Psoas muscle (tissue), 8 donors: Measurements from ENCODE around the gene SERPINB1. TPM values are rescaled to one million over a fixed set of nuclear protein-coding genes. Genes with fewer than 3 reads are reported as not detected.

Source experiments
- ATAC-seq, 4 donors: fragments of 200-7000 bp; cut with Tn5 transposase; one replicate each; pipeline ENCODE4 v1.9.1; 2020; ENCODE audit warnings: moderate library complexity in 3 of 4, mild to moderate bottlenecking in 2 of 4
- DNase-seq, 2 donors: peaks; one replicate each; pipeline ENCODE4 v3.0.0-alpha.2; 2020
- H3K27ac ChIP-seq: fragments of 200-600 bp; one replicate; pipeline ENCODE4 v1.8.0; 2022
- H3K27me3 ChIP-seq, 3 donors: fragments of 200-600 bp in 1 of 3; one replicate each; pipeline versions ENCODE4 v1.6.1 to v1.8.0; 2013 to 2022; ENCODE audit warnings: low read length in 2 of 3, mild to moderate bottlenecking in 2 of 3, moderate library complexity in 1 of 3; ENCODE audit not compliant: insufficient read depth in 3 of 3
- H3K36me3 ChIP-seq, 2 donors: fragments of 200-600 bp in 1 of 2; one replicate each; pipeline versions ENCODE4 v1.6.1 to v1.8.0; 2013 to 2022; ENCODE audit warnings: low read depth in 1 of 2, mild to moderate bottlenecking in 1 of 2, moderate library complexity in 1 of 2; ENCODE audit not compliant: insufficient read depth in 1 of 2
- H3K4me1 ChIP-seq: fragments of 200-600 bp; one replicate; pipeline ENCODE4 v1.8.0; 2022
- H3K4me3 ChIP-seq: fragments of 200-600 bp; one replicate; pipeline ENCODE4 v1.8.0; 2022; ENCODE audit warnings: mild to moderate bottlenecking
- H3K9me3 ChIP-seq: fragments of 200-600 bp; one replicate; pipeline ENCODE4 v1.8.0; 2022
- WGBS, 3 donors: extraction: QIAGEN DNeasy Blood & Tissue Kit; methylation state at CpG; one replicate each; pipeline versions ENCODE4 v1.1.6 to v1.1.7; 2013; 5-methylcytosine and 5-hydroxymethylcytosine counted together
- intact Hi-C, 2 donors: fragments of 100-400 bp; cut with DNase I; formaldehyde crosslinking; loops; one replicate each; pipeline versions ENCODE4 v1.11.0 to v1.14.2; 2022
- polyA plus RNA-seq, 3 donors: library from polyadenylated mRNA; stranded (reverse); fragments of 200-250 nt; gene quantifications; one replicate each; pipeline ENCODE4 v1.2.3, GENCODE V29; 2013
- total RNA-seq, 4 donors: library from RNA; stranded (reverse); fragmentation: NEBNext Ultra II Directional in 2 of 4; extraction: Animal tissue kit (Norgen Biotek cat#: 25700) in 2 of 4; gene quantifications; one replicate each; pipeline versions ENCODE4 v1.2.1 to v1.2.4, GENCODE V29; 2021 to 2023
- TF ChIP-seq, protein P1 (sequence below): fragments of 200-600 bp; IDR thresholded peaks from one replicate; pipeline ENCODE4 v1.8.0; 2022; ENCODE audit warnings: antibody characterized with exemption
- donor health status: healthy with polysubstance abuse.
- donor health status: DM: no; HTN: no; CAD: no; lungs with moderate emphysema.
- donor health status: Bipolar disorder and iron deficiency.
- donor health status: healthy.
- donor health status: DM: yes; HTN: yes; CAD: no.
- donor health status: DM: no; HTN: no; CAD: no.
- donor health status: DM: no; HTN: no; CAD: no.
- donor health status: DM: yes; HTN: yes; CAD: no.

The SERPINB1 gene
- total and polyA plus RNA-seq, 7 donors = 10.2 to 131 (median 43.6) TPM

DNA sequence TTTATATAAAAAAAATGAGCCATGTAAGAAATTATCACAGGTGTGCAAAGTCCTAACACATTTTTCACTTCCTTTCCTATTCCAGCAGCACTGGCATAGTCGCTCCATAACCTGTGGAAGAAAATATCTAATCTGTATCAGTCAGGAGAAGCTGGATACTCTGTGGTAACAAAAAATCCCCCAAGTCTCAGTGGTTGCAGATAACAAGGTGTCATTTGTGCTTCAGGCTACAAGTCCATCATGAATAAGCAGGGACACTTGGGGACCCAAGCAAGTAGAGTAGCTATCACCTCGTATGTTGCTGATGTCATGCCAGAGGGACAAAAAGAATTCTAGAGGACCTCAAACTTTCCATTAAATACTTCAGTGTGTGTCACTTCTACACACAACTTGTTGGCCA lies 30.3 kb upstream of the SERPINB1 start:
- 88 to 96% (median 95%) methylated on average over 2 of the region's 2 CpGs for WGBS, 3 donors
- TF ChIP-seq, protein P1, sequence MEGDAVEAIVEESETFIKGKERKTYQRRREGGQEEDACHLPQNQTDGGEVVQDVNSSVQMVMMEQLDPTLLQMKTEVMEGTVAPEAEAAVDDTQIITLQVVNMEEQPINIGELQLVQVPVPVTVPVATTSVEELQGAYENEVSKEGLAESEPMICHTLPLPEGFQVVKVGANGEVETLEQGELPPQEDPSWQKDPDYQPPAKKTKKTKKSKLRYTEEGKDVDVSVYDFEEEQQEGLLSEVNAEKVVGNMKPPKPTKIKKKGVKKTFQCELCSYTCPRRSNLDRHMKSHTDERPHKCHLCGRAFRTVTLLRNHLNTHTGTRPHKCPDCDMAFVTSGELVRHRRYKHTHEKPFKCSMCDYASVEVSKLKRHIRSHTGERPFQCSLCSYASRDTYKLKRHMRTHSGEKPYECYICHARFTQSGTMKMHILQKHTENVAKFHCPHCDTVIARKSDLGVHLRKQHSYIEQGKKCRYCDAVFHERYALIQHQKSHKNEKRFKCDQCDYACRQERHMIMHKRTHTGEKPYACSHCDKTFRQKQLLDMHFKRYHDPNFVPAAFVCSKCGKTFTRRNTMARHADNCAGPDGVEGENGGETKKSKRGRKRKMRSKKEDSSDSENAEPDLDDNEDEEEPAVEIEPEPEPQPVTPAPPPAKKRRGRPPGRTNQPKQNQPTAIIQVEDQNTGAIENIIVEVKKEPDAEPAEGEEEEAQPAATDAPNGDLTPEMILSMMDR = no peak
- no peaks in the 10 kb centered on the region for H3K36me3 ChIP-seq
- peaks cover 0 to 2% (median 0%) of the 10 kb centered on the region in 3 donors for H3K27me3 ChIP-seq
- no peak overlapping the region for H3K27ac ChIP-seq
- H3K4me3 ChIP-seq = no peak overlapping the region
- H3K4me1 ChIP-seq = no peaks in the 10 kb centered on the region
- DNase-seq (no peak), ATAC-seq (no peak)
- no peaks in the 10 kb centered on the region for H3K9me3 ChIP-seq
- intact Hi-C loops = no loop called here

DNA sequence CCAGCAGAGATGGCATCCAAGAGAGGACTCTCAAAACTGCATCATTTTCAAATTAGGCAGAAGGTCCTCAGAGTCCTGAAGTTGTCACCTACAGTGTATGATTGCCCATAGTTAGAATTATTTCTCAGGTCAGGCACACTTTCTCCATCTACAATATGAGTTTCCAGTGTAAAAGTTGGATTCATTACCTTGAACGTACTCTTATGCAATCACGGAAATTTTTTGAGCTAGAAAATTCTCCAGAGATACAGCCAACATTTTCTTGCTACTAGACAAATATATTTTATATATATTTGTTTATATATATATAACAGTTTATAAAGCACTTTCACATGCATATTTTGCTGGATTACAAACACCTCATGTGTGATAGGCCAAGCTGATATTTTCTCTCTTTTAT lies 29.4 kb upstream of the SERPINB1 start:
- H3K4me1 ChIP-seq = peaks cover 5% of the 10 kb centered on the region
- H3K9me3 ChIP-seq = no peaks in the 10 kb centered on the region
- TF ChIP-seq, protein P1 = no peak
- H3K27me3 ChIP-seq = peaks cover 0 to 2% (median 0%) of the 10 kb centered on the region in 3 donors
- no peak overlapping the region for H3K4me3 ChIP-seq
- WGBS, 3 donors = 67 to 87% (median 74%) methylated on average over 2 of the region's 2 CpGs
- ATAC-seq = no peak
- H3K36me3 ChIP-seq = no peaks in the 10 kb centered on the region
- no peak overlapping the region for H3K27ac ChIP-seq
- no peak for DNase-seq
- intact Hi-C loops = no loop called here

DNA sequence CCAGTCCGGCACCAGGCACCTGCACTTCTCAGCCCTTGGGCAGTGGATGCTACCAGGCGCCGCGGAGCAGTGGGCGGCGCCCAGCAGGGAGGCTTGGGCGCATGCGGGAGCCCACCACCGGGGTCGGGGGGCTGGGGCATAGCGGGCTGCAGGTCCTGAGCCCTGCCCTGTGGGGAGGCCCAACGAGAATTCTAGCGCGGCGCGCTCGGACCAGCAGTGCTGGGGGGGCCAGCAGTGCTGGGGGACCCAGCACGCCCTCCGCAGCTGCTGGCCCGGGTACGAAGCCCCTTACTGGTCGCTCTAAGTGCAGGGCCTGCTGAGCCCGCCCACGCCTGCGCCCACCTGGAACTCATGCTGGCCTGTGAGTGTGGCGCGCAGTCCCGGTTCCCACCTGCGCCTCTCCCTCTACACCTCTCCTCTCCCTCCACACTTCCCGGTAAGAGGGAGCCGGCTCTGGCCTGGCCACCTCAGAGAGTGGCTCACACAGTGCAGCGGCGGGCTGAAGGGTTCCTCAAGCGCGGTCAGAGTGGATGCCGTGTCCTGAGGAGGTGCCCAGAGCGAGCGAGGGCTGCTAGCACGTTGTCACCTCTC lies 28.5 kb upstream of the SERPINB1 start:
- DNase-seq (no peak), ATAC-seq (no peak)
- intact Hi-C loops = no loop called here
- Histone ChIP-seq H3K27me3 (no peaks in the 10 kb centered on the region), H3K27ac (no peak overlapping the region), H3K36me3 (no peaks in the 10 kb centered on the region), H3K9me3 (no peaks in the 10 kb centered on the region), H3K4me3 (no peak overlapping the region), H3K4me1 (peaks cover 13% of the 10 kb centered on the region)
- TF ChIP-seq, protein P1 = no peak
- 94 to 97% (median 96%) methylated on average over 35 to 39 of the region's 39 CpGs for WGBS, 3 donors

DNA sequence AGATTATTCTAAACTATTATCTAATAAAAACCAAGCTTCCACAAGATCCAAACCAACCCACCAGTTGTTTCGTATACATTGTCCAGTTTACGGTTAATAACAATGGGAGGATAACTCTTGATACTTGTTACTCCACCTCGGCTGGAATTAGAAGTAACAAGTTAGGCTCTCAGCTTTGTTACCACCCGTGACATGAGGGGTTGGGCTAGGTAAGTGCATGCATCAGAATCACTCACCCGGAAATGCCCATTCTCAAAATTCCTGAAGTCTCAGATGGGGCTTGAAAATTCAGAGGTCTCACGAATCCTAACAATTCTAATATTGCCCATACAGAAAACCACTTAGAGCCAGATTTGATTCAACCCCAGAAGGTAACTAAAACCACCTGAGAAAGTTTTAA lies 27.0 kb upstream of the SERPINB1 start:
- intact Hi-C loops = no loop called here
- DNase-seq = no peak
- Histone ChIP-seq H3K36me3 (no peaks in the 10 kb centered on the region), H3K27ac (no peak overlapping the region), H3K27me3 (no peaks in the 10 kb centered on the region), H3K4me1 (peaks cover 13% of the 10 kb centered on the region), H3K4me3 (no peak overlapping the region), H3K9me3 (no peaks in the 10 kb centered on the region)
- WGBS, 3 donors = 84 to 93% (median 88%) methylated on average over 6 of the region's 6 CpGs
- TF ChIP-seq, protein P1 = no peak
- ATAC-seq = no peak
